GM20000 (cell line): ENCODE measurements around the gene PSAPL1.

Experiments used
- DNase-seq: peaks from one replicate; pipeline ENCODE4 v3.0.0; 2012; ENCODE audit warnings: low spot score
- TF ChIP-seq, protein P1 (sequence below): IDR thresholded peaks from 2 replicates; pipeline ENCODE4 v1.5.1; 2012; ENCODE audit warnings: mild to moderate bottlenecking, control low read depth; ENCODE audit errors: extremely low read depth, missing control alignments

Gene PSAPL1

DNA sequence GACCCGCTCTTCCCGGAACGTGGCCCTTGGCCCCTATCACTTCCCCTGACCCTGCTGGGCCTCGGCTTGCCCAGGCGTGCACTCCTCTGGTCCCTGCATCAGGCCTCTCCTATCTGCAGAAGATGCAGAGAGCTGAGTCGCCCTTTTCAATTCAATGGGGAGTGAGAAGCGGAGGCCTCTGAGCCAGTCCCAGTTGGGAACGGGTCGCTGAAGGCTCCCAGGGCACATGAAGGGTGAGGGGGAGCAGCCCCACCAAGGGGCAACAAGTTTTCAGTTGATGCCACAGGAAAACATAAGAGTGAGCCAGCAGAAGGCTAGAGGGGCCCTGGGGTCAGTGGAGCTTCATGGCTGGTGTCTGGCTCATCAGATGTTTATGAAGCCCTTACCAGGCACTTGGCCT lies 17.1 kb downstream of the PSAPL1 start:
- TF ChIP-seq, protein P1, sequence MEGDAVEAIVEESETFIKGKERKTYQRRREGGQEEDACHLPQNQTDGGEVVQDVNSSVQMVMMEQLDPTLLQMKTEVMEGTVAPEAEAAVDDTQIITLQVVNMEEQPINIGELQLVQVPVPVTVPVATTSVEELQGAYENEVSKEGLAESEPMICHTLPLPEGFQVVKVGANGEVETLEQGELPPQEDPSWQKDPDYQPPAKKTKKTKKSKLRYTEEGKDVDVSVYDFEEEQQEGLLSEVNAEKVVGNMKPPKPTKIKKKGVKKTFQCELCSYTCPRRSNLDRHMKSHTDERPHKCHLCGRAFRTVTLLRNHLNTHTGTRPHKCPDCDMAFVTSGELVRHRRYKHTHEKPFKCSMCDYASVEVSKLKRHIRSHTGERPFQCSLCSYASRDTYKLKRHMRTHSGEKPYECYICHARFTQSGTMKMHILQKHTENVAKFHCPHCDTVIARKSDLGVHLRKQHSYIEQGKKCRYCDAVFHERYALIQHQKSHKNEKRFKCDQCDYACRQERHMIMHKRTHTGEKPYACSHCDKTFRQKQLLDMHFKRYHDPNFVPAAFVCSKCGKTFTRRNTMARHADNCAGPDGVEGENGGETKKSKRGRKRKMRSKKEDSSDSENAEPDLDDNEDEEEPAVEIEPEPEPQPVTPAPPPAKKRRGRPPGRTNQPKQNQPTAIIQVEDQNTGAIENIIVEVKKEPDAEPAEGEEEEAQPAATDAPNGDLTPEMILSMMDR: no peak
- no peak for DNase-seq

DNA sequence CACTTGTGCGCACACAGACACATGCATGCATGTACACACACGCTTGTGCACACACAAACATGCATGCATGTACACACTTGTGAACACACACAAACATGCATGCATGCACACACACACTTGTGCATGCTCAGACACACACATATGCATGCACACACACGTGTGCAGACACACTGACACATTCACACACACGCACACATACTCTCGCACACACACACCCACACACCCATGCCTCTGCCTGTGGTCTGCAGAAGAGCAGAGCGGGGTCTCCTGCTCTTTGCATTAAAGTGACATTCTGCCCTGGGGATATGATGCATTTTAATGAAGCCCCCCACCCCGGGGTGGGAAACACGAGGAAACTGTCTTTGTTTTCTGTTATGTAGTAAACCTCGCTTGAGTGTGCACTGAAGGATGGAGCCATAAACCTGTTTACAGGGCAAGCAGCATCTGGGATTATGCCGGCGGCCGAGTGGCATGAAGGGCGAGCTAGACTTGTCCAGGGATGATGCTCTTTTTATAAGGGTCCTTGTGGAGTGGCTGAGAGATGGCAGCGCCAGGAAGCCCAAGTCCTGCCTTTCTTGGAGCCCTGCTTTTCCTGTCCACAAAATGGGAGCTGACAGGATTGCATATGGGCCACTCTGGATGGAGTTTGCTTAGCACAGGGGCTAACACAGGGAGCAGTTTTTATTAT lies 17.8 kb downstream of the PSAPL1 start:
- TF ChIP-seq, protein P1: no peak
- no peak for DNase-seq

DNA sequence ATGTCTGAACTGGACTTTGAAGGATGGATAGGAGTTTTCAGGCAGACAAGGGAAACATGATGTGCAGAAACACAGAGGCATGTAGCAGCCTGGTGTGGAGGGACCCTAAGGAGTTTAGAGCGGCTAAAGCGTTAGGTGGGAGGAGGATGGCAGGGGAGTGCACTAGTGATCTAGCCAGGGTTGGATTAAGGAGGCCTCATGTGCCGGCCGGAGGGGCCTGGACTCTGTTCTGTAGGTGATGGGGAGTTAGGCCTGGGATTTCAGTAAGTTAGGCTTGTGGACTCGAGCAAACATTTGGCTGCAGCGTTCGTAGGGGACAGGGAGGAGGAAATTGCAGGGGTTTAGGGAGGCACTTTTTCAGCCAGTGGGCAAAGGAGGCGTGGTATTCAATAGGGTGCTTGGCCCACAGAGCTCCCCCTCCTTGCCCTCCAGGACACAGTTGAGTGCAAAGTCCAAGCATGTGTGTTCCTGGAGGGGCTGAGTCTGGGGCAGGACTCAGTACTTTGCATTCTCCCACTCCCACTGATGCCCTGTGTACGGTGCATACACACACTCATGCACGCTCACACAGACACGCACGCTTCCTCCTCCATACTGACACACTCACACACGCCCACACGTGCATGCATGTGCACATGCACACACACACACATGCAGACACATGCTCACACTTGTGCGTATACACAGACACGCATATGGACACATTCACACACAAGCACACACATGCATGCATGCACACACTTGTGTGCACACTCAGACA lies 18.6 kb downstream of the PSAPL1 start:
- no peak for DNase-seq
- TF ChIP-seq, protein P1: no peak

DNA sequence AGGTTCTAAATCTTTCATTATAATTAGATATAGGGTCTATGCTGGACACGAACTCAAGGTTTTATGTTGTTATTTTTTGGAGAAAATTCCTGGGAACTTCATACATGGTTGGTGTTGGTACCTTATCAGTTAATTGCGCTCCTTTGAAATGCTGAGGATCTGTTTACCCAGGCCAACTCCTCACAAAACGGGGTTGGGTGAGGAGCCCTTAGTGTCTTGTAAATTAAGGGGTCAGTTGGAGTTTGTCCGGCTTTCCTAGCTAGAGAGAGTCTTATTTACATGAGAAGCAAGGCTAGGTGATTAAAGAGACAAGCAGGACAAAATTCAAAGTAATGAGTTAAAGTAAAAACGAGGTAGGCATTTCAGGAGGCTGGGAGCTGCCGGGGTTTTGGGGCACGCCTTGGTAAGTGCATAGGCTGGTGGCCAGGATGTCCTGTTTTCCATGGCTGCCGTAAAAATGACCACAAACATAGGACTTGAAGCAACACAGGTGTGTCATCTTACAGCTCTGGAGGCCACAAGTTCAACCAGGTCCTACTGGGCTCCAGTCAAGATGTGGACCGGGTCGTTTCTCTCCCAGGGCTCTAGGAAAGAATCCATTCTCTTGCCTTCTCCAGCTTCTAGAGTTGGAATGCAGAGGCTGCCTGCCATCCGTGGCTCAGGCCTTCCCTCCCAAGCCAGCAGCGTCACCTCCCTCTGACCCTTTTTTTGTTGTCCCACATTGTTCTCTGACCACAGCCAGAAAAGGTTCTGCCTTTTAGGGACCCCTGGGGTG lies 19.8 kb downstream of the PSAPL1 start:
- DNase-seq: no peak
- TF ChIP-seq, protein P1: no peak

DNA sequence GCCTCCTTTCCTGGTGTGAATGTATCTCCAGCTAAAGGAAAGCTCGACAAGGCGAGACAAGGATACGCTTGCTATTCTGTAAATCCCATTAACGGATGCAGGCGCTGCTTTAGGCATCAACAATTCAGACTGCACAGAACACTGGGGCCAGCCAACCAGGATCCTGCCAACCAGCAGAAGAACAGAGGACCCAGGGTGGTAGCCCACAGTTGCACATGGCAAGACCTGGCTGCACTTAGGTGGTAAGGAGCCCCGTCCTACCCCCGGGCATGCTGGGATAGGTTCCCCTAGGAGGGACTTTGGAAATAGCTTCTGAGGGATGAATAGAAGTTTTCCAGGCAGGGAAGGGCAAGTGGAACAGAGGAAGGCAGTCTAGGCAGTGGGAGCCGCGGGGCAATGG lies 20.7 kb downstream of the PSAPL1 start:
- DNase-seq: no peak
- TF ChIP-seq, protein P1: no peak

DNA sequence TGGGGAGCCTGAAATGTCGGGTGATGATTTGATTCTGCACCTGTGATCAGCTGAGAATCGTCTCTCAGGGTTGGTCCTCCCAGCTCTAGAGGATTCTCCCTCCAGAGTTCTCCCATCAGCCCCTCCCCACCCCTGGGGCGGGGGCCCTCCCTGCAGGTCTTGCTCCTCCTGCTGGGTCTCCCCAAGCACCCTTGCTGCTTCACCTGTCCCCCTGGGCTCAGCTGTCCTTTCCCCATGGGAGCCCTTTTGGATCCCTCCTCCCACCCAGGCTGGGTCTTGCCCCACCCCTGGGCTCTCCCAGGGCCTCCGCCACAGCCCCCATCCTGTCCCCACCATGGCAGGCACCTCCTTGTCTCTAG lies 22.2 kb downstream of the PSAPL1 start:
- TF ChIP-seq, protein P1: no peak
- DNase-seq: no peak
